GM21367 (cell line): Measurements from ENCODE around the gene LMO3.
"Not testable (repeated sequence)": the region's sequence is repeated elsewhere in the genome, so short reads cannot be mapped to it uniquely, and the experiment has no call there.

Experiments
- ATAC-seq: cut with Tn5 transposase; IDR thresholded peaks from one replicate; pipeline ENCODE4 v1.9.1; 2021; ENCODE audit not compliant: unreplicated experiment

LMO3 gene

GRCh38 chr12:16553457-16553856 lies 52.5 kb downstream of the LMO3 start:
- ATAC-seq: no peak

GRCh38 chr12:16552301-16552700 lies 53.7 kb downstream of the LMO3 start:
- ATAC-seq: no peak

DNA sequence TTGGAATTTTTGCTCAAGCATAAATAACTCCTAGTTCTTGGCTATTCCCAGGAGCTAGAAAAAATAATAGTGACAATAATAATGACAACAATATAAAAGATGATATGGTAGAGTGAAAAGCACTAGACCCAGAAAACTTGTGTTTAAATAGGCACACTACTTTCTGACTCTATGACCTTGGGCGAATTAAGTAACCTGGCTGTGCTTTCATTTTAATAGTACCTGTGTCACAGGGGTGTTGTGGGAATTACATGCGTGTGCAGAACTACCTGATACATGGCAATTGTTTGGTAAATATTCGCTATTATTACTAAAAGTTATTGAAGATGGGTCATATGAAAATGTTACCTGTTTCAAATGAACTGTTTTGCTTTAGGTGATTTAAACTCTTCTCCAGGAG lies 60.1 kb downstream of the LMO3 start:
- ATAC-seq: no peak

- no peak for ATAC-seq
Measured at GRCh38 chr12:16542586-16542985, 63.4 kb downstream of the LMO3 start.

DNA sequence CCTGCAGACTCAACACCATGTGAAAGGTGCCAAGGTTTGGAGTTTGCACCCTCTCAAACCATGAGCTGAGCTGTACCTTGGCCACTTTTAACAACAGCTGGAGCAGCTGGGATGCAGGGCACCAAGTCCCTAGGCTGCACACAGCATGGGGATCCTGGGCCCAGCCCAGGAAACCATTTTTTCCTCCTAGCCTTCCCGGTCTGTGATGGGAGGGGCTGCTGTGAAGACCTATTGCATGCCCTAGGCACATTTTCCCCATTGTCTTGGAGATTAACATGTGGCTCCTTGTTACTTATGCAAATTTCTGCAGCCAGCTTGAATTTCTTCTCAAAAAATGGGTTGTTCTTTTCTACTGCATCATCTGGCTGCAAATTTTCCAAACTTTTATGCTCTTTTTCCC lies 68.3 kb downstream of the LMO3 start:
- not testable (repeated sequence) for ATAC-seq

GRCh38 chr12:16531621-16532020 lies 74.3 kb downstream of the LMO3 start:
- ATAC-seq: no peak

DNA sequence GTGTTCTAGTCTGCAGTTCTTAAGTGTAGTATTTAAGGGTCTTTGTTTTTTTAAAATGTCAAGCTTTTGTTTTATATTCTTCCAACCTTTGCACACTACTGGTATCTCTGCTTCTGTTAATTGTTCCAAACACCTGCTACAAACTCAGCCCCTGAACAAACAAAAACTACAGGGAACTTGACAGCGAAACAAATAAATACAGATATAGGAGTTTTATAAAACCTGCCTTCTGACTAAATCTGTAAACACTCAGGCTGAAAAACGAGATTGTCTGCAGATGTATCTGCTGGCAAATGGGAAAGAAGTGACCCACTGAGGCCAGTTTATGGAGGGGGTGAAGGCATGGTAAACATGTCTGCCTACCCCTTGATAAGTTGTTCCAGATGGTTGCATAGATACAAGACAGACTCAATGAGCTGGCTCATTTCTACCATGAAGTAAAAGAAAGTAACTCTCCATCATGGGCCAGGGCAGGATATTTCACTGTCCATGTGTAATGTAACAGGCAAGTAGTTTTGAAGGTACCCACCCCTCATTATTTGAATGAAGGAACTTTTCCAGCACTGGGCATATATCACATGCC lies 75.6 kb downstream of the LMO3 start:
- no peak for ATAC-seq

- ATAC-seq: no peak
Measured at GRCh38 chr12:16526693-16527092, 79.3 kb downstream of the LMO3 start.

GRCh38 chr12:16524378-16524777 lies 81.6 kb downstream of the LMO3 start:
- ATAC-seq: no peak

DNA sequence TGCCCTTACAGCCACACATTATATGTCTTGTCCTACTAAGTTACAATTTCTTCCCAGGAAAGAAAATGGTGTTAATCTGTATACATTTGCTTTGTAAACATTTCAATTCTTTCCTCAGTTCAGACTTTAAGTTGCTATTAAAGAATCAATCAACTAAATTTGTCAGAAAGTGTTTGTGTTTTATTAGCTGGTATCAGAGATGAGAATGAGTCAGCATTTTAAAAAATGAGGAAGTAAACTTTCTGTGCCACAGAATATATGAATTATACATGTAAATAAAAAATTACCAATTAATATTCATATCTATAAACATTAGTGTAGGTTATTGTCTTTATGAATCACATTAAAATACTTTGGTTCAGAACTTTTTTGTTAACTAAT lies 82.0 kb downstream of the LMO3 start:
- no peak for ATAC-seq

- no peak for ATAC-seq
Measured at GRCh38 chr12:16523284-16523950, 82.5 kb downstream of the LMO3 start.

DNA sequence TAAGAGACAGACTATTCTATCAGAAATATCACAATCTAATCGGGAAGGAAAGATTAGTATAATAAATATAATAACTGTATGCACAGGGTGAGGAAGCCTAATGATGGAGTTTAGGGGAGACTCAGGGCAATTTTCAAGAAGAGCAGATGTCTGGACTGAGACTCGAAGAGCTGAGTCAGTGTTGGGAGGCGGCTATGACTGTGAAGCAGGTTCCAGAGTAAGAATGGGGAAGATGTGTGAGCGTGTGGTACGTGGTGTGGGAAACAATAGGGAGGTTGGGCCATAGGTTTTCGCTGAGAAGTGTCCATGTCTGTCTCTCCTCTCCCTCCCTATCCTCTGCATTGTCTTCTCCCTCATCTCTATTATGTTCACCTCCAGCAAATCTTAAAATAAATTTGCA lies 85.6 kb downstream of the LMO3 start:
- ATAC-seq: no peak

DNA sequence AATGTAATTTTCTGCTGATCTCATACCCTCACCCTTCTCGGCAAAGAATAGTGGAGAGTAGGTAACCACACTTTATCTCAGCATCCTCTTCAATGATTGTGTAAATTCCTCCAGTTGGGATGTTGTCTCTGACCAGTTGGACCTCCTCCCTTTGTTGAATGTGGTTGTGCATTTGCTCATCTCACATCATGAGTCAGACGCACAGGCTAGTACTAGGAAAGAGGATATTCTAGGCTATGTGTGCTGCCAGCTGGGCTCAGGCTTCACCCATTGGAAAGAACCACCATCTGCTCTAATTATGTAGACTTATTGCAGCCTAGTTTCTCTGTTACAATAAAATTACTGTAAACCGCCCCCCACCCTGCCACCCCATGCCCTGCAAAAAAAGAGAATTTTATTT lies 90.3 kb downstream of the LMO3 start:
- ATAC-seq: no peak

DNA sequence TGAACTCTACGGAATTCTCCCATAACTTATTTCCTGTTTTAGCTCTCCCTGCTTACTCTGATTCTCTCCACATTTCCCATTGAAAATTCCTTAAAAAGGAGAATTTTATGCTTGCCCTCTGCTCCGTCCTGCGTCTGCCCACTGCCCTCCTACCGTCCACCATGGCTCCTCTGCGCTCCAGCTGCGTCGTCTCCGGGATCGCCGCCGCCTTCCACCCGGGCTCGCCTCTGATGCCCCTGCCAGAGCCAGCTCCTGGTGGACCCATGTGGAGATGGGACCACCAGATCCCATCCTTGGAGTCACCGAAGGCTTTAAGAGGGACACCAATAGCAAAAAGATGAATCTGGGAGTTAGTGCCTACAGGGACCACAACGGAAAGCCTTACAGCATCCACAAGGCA lies 92.7 kb downstream of the LMO3 start:
- ATAC-seq: no peak

DNA sequence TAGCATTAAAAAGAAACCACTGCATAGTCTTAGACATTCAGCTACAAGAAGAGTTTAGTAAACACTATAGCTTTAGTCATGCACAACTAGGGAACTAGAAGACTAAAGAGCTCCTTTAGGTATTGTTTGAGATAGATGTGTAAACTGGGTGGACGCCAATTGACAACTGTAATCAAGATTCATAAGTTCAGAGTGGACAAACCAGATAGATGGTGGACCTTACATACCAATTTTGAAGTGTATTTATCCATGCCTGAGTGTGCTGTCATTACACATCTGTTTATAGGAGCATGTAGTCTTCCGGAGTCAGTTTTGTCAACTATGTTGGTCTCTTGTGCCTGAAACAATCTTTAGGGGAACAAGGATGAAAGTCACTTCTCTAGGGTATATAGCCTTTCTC lies 96.6 kb downstream of the LMO3 start:
- ATAC-seq: no peak

- ATAC-seq: no peak
Measured at GRCh38 chr12:16506394-16506793, 99.6 kb downstream of the LMO3 start.

DNA sequence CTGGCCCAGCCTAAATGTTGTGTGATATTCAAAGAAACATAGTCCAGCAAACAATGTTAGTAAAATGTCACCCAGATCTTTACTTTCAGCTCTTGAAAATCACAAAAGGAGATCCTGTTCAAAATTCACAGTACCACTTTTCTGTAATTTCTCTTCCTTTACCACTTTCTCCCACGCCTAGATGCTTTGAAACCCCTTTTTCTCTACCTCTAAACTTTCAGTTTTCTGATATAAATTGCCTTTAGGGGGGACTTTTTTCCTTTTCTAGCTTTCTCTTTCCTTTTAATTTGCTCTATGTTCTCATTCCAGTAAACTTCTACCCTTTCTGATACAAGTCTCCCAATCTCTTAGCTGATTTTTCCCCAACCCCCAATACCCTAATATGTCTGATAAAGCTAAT lies 101.8 kb downstream of the LMO3 start:
- ATAC-seq: no peak

- ATAC-seq: no peak
Measured at GRCh38 chr12:16499611-16500010, 106.4 kb downstream of the LMO3 start.
